Stimulated activated CD4-positive, alpha-beta T cell treated with anti-CD3 and anti-CD28 coated beads, Interleukin-1b, Interleukin-23, amount 100 ng/mL, for 24 hours (primary cell): ENCODE data around the gene KHDC3L.

Experiments
- DNase-seq, 4 experiments: peaks; one replicate each; pipeline ENCODE4 v3.0.0-alpha.2; 2020; ENCODE audit warnings: low read depth in 4 of 4, low spot score in 1 of 4

The KHDC3L gene, protein sequence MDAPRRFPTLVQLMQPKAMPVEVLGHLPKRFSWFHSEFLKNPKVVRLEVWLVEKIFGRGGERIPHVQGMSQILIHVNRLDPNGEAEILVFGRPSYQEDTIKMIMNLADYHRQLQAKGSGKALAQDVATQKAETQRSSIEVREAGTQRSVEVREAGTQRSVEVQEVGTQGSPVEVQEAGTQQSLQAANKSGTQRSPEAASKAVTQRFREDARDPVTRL

GRCh38 chr6:73362358-73362757, at the start of gene KHDC3L:
TSS of gene KHDC3L (plus strand) at chr6:73362658. CDS start at chr6:73362730, 72 bp downstream.
- no peak for DNase-seq

DNA sequence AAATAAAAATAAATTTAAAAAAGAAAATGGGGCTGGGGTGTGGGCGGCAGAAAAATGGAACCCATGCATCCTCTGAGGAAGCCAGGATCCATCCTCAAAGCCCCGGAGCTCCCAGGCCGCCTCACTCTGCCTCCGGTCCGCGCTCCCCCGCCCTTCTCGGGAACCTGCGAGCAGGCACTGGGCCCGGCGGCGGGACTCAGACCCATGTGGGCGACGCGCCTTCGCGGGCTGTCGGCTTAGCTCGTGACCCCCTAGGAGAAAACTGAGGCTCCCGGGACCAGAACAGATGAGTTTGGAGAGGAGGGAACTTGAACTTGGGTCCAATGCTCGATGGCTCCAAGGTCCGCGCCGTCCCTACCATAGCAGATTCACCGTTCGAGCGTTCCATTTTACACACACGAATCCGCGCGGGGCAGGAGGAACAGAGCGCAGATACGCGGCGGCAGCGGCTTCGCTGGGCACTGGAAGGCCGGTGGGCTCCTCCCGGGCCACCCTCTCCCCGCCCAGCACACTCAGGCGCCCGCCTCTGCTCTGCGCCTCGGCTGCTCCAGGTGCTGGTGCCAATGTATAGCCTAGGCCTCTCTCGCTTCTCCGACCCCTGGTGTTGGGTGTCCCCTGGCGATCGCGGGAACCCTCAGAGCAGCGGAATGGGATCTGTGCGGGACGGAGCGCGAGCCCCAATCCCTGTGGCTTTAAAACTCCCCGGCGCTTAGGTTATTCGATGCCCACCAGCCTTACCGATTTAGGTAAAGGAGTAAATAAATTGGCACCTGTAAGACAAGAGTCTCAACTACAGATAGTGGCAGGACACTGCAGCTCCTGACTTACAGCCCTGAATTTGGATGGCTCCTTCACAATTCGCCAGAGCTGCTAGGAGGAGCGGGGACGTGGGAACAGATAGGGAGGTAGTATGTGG, 47.6 kb upstream of the KHDC3L start:
- no peak for DNase-seq

DNA sequence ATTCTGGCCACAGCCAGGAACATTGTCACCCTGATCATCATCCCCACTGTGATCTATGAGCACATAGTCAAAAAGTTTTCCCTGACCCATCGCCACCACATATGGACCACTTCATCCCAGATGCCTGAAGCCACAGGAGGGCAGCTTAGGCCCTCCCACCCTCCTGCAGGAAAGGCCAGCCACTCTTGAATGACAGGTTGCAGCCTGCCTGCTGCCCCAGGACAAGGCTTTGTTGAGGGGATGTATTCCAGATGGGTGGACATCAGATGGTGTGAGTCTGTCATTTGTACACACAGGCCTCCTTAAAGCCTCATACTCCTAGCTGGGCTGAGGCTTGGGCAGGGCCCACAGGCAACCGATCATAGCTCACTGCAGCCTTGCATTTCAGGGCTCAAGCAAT, 39.1 kb upstream of the KHDC3L start:
- no peak for DNase-seq

DNA sequence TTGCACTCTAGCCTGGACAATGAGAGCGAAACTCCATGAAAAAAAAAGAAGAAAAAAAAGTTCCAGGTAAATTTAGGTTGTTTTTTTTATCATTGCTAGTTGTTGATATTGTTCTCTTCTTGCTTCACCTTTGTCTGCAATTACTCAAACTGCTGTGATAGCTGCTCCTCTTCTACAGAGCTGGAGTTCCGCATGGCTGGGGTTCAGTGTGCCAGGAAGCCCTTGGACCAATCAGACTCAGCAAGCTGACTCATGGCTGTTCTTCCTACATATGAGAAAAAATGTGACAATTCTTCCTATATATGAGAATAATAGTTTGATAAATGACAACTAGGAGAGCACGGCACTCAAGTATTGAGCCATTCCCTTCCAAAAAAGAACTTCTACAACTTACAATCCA, 36.8 kb upstream of the KHDC3L start:
- no peak for DNase-seq

GRCh38 chr6:73328790-73329189, 33.7 kb upstream of the KHDC3L start:
- DNase-seq = no peak

DNA sequence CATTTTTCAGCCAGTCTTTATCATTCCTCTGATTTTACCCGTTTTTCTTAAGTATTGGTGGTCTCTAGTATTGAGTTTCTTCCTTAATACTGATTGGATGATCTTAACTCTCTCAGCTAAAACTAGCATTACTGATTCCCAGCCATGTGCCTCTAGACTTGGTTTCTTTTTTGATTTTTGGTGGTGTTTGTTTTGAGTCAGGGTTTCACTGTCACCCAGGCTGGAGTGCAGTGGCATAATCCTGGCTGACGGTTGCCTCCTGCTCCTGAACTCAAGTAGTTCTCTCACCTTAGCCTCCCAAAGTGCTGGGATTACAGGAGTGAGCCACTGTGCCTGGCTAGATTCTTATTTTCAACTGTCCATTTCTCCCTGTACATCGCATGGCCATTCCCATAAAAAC, 33.3 kb upstream of the KHDC3L start:
- no peak for DNase-seq

DNA sequence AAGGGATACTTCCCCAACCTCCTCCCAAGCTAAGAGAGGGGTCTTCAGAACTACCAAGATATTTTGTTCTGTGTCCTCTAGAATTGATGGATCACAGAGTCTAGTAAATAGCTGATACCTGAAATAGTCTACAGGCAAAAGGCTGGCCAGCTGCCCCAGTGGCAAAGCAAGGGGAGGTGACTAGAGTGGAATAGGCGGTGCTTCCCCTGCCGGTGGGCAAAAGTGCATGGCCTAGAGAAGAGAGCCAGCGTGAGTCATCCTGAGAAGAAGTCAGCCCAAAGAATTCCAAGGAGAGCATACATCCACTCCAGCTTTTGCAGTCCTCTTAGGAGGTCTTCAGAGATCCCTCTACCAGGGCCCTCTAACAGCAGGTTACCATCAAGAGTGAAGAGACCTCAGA, 23.1 kb upstream of the KHDC3L start:
- no peak for DNase-seq

- DNase-seq = no peak
Measured at GRCh38 chr6:73340048-73340447, 22.4 kb upstream of the KHDC3L start.

- no peak for DNase-seq
Measured at GRCh38 chr6:73341335-73341734, 21.1 kb upstream of the KHDC3L start.

GRCh38 chr6:73342174-73342573, 20.3 kb upstream of the KHDC3L start:
- no peak for DNase-seq

DNA sequence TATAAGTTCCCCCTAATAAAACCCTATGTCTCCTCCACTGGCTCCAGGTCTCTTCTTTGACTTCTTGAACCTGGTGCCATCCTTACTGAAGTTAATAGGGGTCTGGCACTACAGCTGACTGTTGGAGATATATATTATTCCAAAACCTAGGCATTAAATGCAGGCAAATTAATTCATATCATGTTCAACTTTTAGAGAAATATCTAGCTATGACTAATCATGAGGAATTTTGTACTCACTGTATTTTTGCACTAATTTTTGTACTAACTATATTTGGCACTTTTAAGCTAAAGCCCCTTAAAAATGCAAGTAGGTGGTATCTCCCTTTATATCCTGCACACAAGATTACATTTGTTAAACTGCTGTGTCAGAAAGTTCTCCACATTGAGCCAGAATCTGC, 19.3 kb upstream of the KHDC3L start:
- DNase-seq = no peak

DNA sequence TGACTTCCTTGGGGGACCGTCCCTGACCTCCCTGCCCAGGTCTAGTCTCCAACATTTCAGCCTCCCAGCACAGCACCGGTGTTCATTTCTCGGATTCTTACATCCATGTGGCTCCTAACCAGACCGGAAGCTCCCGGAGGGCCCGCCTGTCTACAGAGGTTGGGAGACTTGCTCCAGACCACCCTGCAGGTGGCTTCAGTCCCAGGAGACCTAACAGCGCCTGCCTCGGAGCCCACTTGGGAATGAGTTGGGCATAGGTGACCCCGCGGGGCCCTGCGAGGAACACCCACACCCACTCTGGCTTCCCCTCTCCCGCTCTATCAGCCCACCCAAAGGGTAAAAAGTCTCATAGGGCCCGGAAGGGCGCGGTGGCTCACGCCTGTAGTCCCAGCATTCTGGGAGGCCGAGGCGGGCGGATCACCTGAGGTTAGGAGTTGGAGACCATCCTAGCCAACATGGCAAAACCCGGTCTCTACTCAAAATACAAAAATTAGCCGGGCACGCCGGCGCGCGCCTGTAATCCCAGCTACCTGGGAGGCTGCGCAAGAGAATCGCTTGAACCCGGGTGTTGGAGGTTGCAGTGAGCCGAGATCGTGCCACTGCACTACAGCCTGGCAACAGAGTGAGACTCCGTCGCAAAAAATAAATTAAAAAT, 13.8 kb upstream of the KHDC3L start:
- no peak for DNase-seq

GRCh38 chr6:73349311-73349710, 13.1 kb upstream of the KHDC3L start:
- no peak for DNase-seq

DNA sequence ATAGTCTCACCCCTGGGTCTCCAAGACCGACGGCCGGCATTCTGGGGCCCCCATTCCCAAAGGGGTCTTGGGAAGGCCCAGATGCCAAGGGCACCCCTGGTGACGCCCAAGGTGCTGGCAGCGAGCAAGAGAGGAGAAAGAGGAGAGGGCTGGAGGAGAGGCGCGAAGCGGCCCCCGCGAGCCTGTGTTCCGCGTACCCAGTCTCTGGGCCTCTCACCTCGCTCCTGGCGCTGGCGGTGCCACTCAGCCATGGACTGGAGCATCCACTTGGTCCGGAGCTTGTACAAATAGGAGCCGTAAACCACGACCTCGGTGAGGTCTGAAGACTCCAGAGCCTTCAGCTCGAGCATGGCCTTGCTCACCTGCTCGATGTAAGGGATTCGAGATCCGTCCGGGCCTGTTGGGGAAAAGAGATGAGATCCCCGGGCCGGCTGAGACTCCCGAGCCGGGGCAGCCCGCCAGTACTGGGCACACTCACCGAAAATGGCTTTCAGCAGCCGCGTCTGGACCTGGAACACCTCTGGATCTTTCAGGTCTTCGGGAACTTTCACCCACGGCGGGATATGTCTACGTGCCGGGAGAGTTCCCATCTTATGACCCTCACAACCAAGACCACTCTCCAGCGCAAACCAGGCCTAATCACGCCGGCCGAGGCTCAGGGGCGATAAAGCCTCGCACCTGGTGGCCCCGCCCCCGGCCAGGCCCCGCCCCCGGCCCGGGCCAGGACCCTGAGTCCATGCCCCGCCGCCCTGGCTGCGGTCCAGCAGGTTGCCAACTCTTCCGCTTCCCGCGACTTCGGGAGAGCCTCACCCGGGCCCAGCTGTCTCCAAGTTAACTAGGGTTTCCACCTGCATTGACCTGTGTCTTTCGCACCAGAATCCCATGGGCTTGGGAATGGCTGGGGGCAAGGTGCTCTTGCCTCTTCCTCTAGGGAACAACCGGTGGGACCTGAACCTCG, 8.5 kb upstream of the KHDC3L start, which contains the start of gene DPPA5:
TSS of gene DPPA5 (minus strand) at position 641 of the 958 bp plus-strand sequence. CDS start at position 590, 51 bp downstream.
- no peak for DNase-seq

DNA sequence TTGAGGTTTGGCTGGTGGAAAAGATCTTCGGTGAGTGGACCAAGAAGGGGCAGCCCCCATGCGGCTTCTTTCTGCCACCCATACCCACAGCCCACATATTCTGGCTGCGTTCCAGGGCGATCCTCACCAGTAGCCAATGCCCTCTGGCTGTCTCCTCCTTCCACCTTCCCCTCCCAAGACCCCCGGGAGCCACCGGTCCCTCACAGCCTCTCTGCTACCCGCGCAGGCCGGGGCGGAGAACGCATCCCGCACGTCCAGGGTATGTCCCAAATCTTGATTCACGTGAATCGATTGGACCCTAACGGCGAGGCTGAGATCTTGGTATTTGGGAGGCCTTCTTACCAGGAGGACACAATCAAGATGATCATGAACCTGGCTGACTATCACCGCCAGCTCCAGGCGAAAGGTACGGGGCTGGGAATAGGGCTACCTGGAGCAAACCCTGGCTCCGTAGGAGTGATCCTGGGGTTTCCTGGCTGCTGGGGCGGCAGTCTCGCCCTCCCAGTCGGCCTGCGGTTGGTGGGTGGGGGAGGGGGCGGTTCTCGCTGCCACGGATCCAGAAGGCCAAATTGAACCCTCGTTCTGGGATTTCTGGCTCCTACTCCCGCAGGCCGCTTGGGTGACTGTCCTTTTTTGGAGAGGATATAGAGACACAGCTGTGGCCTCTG, 545 bp downstream of the KHDC3L start:
- no peak for DNase-seq

DNA sequence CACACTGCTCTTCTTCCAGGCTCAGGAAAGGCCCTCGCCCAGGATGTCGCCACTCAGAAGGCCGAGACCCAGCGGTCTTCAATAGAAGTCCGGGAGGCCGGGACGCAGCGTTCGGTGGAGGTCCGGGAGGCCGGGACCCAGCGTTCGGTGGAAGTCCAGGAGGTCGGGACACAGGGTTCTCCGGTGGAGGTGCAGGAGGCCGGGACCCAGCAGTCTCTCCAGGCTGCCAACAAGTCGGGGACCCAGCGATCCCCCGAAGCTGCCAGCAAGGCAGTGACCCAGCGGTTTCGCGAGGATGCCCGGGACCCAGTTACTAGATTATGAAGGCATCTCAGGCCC, 1.0 kb downstream of the KHDC3L start:
- DNase-seq = no peak

- no peak for DNase-seq
Measured at GRCh38 chr6:73364121-73364520, 1.7 kb downstream of the KHDC3L start.

DNA sequence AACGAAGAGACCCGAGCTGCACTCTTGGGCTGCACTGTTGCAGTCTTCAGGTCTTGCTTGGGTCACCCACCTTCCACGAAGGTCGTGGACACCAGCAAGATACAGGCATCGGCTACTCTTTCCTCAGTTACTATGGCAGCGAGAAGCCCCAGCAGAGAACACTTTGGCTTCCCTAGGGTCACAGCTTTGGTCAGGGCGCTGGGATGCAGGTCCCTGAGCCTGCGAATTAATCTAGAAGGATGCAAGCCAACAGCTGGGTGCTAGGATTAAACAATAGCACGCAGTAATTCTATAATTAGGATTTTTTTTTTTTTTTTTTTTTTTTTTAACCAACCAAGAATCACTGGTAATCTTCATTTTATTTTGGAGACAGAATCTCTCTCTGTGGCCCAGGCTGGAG, 2.1 kb downstream of the KHDC3L start:
- no peak for DNase-seq

DNA sequence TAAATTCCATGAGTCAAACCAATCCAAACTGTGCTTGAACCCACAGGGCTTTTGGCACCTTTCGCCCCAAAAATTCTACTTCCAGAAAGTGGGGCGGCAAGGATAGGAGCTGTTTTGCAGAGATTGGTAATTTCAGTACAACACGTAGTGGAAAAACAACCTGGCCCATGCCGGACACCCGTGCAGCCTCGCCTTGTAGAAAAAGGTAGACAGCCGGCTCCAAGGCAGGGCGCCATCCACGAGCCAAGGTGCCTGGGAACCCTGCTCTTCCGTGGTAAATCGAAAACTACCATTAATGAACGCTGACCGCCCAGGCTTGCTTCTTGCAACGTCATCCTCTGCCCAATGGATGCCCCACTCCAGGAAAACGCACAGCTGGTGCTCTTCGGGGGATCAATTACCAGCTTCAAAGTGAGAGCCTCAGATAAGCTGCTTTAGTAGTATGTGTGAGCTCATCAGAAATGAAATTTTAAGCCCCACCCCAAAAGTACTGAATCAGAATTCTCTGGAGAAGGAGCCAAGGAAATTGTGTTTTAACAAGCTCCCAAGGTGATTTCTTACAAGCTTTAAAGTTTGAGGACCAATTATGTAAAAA, 5.4 kb downstream of the KHDC3L start:
- DNase-seq = no peak

GRCh38 chr6:73368675-73369074, 6.2 kb downstream of the KHDC3L start:
- DNase-seq = no peak
